HG03139 (cell line): Measurements from ENCODE around the gene PRRT3.
"Not testable (repeated sequence)": the region's sequence is repeated elsewhere in the genome, so short reads cannot be mapped to it uniquely, and the experiment has no call there.

Experiments
- ATAC-seq: cut with Tn5 transposase; IDR thresholded peaks from one replicate; pipeline ENCODE4 v1.9.1; 2021; ENCODE audit not compliant: unreplicated experiment

PRRT3 gene

GRCh38 chr3:9947025-9947995 lies 4.9 kb downstream of the PRRT3 start:
- no peak for ATAC-seq

- no peak for ATAC-seq
Measured at GRCh38 chr3:9946112-9947024, 5.8 kb downstream of the PRRT3 start.

- ATAC-seq, result no peak
Measured at GRCh38 chr3:9945358-9945757, 6.8 kb downstream of the PRRT3 start.

- ATAC-seq, result no peak
Measured at GRCh38 chr3:9944271-9944670, 7.9 kb downstream of the PRRT3 start.

GRCh38 chr3:9942934-9943690 lies 9.1 kb downstream of the PRRT3 start:
- no peak for ATAC-seq

- ATAC-seq, result no peak
Measured at GRCh38 chr3:9942164-9942563, 10.0 kb downstream of the PRRT3 start.

GRCh38 chr3:9940746-9941145 lies 11.5 kb downstream of the PRRT3 start:
- ATAC-seq, result no peak

GRCh38 chr3:9939906-9940305 lies 12.3 kb downstream of the PRRT3 start:
- ATAC-seq, result not testable (repeated sequence)

GRCh38 chr3:9938966-9939365 lies 13.2 kb downstream of the PRRT3 start:
- no peak for ATAC-seq

GRCh38 chr3:9937486-9938238 lies 14.5 kb downstream of the PRRT3 start:
- no peak for ATAC-seq

- ATAC-seq, result no peak
Measured at GRCh38 chr3:9935966-9936510, 16.2 kb downstream of the PRRT3 start.

- ATAC-seq, result no peak
Measured at GRCh38 chr3:9934993-9935392, 17.2 kb downstream of the PRRT3 start.

- ATAC-seq, result no peak
Measured at GRCh38 chr3:9934235-9934621, 18.0 kb downstream of the PRRT3 start.

- ATAC-seq, result peak; percentile 89
Measured at GRCh38 chr3:9933561-9934234, 18.5 kb downstream of the PRRT3 start, which contains the start of gene CRELD1. TSS of gene CRELD1 (plus strand) at chr3:9933834. CDS start at chr3:9934439, 605 bp downstream.

GRCh38 chr3:9932843-9933560 lies 19.2 kb downstream of the PRRT3 start:
- peak; percentile 52 for ATAC-seq

- no peak for ATAC-seq
Measured at GRCh38 chr3:9932535-9932842, 19.7 kb downstream of the PRRT3 start.

GRCh38 chr3:9930804-9931418 lies 21.3 kb downstream of the PRRT3 start:
- no peak for ATAC-seq

GRCh38 chr3:9928158-9928557 lies 24.1 kb downstream of the PRRT3 start:
- no peak for ATAC-seq
